Panc1 (cell line): ENCODE results near the gene PCLO.

Source experiments
- TF ChIP-seq, protein P1 (sequence below): fragments of 450-650 bp; IDR thresholded peaks from 2 replicates; pipeline ENCODE4 v1.5.1; 2017; ENCODE audit warnings: mild to moderate bottlenecking
- TF ChIP-seq, protein P2 (sequence below), 2 experiments: IDR thresholded peaks; 2 replicates each; pipeline ENCODE4 v1.6.1; 2011 to 2012; ENCODE audit warnings: low read depth in 2 of 2, control low read depth in 1 of 2, low read length in 1 of 2, mild to moderate bottlenecking in 1 of 2, moderate library complexity in 1 of 2; ENCODE audit not compliant: insufficient read depth in 1 of 2

DNA sequence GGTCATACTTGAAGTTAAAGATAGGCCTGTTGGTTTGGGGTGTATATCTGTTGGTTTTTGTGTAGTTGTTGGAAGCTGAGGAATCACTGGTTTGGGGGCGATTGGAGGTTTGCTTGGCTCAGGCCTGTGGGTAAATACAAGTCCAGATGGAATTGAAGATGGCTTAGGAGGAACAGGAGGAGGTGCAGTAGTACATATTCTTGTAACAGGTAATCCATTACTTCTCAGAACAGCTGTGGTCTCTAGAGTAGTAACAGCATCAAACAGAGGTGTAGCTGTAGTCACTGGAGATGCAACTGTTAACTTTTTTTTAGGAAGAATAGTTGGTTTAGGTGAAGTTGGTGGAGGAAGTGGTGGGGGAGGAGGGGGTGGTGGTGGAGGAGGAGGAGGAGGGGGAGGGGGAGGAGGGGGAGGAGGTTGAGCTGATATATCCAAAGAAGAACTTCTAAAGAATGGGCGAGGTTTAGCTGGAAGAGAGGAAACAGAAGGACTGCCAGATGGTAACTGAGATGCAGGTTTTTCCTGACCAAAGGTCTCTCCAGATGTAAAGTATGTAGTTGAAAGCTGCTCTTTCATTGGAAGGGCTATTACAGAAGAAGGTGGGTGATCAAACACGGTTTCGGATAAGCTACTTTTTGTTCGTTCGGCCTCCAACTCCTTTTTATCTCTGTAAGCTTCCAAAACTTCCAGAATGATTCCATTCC is 209.2 kb downstream of the PCLO start:
- TF ChIP-seq, protein P1, sequence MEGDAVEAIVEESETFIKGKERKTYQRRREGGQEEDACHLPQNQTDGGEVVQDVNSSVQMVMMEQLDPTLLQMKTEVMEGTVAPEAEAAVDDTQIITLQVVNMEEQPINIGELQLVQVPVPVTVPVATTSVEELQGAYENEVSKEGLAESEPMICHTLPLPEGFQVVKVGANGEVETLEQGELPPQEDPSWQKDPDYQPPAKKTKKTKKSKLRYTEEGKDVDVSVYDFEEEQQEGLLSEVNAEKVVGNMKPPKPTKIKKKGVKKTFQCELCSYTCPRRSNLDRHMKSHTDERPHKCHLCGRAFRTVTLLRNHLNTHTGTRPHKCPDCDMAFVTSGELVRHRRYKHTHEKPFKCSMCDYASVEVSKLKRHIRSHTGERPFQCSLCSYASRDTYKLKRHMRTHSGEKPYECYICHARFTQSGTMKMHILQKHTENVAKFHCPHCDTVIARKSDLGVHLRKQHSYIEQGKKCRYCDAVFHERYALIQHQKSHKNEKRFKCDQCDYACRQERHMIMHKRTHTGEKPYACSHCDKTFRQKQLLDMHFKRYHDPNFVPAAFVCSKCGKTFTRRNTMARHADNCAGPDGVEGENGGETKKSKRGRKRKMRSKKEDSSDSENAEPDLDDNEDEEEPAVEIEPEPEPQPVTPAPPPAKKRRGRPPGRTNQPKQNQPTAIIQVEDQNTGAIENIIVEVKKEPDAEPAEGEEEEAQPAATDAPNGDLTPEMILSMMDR: no peak
- TF ChIP-seq, protein P2, sequence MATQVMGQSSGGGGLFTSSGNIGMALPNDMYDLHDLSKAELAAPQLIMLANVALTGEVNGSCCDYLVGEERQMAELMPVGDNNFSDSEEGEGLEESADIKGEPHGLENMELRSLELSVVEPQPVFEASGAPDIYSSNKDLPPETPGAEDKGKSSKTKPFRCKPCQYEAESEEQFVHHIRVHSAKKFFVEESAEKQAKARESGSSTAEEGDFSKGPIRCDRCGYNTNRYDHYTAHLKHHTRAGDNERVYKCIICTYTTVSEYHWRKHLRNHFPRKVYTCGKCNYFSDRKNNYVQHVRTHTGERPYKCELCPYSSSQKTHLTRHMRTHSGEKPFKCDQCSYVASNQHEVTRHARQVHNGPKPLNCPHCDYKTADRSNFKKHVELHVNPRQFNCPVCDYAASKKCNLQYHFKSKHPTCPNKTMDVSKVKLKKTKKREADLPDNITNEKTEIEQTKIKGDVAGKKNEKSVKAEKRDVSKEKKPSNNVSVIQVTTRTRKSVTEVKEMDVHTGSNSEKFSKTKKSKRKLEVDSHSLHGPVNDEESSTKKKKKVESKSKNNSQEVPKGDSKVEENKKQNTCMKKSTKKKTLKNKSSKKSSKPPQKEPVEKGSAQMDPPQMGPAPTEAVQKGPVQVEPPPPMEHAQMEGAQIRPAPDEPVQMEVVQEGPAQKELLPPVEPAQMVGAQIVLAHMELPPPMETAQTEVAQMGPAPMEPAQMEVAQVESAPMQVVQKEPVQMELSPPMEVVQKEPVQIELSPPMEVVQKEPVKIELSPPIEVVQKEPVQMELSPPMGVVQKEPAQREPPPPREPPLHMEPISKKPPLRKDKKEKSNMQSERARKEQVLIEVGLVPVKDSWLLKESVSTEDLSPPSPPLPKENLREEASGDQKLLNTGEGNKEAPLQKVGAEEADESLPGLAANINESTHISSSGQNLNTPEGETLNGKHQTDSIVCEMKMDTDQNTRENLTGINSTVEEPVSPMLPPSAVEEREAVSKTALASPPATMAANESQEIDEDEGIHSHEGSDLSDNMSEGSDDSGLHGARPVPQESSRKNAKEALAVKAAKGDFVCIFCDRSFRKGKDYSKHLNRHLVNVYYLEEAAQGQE (IDR thresholded peaks at IDR 0.05; ENCODE audit: insufficient read depth in 1 of 2, low read depth in 2 of 2, low read length in 1 of 2): no peak
